HG02973 (cell line): ENCODE measurements around the gene DOHH.
"Not testable (repeated sequence)": the region's sequence is repeated elsewhere in the genome, so short reads cannot be mapped to it uniquely, and the experiment has no call there.

ENCODE experiments used
- ATAC-seq: cut with Tn5 transposase; IDR thresholded peaks from one replicate; pipeline ENCODE4 v1.9.1; 2021; ENCODE audit warnings: moderate library complexity; ENCODE audit not compliant: unreplicated experiment

The DOHH gene

GRCh38 chr19:3534375-3535234, 34.1 kb upstream of the DOHH start:
- ATAC-seq = no peak

GRCh38 chr19:3533563-3534216, 33.2 kb upstream of the DOHH start:
- no peak for ATAC-seq

GRCh38 chr19:3533033-3533432, 32.6 kb upstream of the DOHH start:
- ATAC-seq = no peak

DNA sequence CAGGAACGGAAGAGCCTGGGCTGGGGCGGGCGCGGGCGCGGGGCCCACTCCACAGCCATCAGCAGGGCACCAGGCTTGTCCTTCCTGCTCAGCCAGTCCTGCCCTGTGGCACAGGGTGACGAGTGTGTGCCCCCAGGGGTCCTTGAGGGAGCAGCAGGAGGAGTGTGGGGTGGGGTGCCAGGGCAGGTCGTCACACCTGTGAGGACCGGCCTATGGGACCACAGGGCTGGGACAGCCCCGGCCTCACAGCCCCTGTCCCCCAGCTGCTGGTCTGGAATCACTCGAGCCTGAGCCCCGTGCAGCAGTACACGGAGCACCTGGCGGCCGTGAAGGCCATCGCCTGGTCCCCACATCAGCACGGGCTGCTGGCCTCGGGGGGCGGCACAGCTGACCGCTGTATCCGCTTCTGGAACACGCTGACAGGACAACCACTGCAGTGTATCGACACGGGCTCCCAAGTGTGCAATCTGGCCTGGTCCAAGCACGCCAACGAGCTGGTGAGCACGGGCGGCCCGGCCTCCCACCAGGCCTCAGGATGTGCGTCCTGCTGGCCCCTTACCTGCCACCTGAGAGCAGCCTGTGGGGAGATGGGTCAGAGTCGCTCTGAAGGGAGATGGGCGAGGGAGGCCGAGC, 31.8 kb upstream of the DOHH start:
- ATAC-seq = no peak

DNA sequence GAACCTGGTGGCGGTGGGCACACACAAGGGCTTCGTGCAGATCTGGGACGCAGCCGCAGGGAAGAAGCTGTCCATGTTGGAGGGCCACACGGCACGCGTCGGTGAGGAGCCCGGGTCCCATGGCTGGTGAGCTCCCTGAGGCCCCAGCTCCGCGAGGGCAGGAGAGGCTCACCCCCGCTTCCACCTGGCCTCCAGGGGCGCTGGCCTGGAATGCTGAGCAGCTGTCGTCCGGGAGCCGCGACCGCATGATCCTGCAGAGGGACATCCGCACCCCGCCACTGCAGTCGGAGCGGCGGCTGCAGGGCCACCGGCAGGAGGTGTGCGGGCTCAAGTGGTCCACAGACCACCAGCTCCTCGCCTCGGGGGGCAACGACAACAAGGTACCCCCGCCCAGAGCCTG, 31.2 kb upstream of the DOHH start:
- ATAC-seq = no peak

- ATAC-seq = no peak
Observed at GRCh38 chr19:3530389-3530788, 29.9 kb upstream of the DOHH start.

DNA sequence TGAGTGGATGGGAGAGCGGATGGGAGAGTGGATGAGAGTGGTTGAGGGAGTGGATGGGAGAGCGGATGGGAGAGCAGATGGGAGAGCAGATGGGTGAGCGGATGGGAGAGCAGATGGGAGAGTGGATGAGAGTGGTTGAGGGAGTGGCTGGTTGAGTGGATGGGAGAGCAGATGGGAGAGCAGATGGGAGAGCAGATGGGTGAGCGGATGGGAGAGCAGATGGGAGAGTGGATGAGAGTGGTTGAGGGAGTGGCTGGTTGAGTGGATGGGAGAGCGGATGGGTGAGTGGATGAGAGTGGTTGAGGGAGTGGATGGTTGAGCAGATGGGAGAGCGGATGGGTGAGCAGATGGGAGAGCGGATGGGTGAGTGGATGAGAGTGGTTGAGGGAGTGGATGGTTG, 28.8 kb upstream of the DOHH start:
- ATAC-seq = not testable (repeated sequence)

- ATAC-seq = no peak
Observed at GRCh38 chr19:3528539-3529211, 28.2 kb upstream of the DOHH start.

DNA sequence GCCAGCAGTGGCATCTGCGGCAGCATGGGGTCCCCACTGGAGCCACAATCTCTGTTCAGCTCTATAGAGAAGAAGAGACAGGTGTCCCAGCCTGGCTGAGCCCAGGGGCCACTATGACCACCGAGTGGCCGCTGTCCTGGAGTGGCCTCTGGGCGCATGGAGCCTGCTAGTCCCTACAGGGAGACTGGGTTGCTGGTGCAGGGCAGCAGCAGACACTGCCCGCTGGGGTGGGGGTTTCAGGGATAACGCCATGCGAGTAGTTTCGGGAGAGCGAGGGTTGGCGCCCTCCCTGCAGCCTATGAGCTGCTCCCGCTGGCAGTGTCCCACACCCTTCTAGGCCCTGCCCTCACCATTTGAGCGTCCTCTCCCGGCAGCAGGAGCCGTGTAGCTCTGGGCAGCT, 27.6 kb upstream of the DOHH start:
- ATAC-seq = no peak

DNA sequence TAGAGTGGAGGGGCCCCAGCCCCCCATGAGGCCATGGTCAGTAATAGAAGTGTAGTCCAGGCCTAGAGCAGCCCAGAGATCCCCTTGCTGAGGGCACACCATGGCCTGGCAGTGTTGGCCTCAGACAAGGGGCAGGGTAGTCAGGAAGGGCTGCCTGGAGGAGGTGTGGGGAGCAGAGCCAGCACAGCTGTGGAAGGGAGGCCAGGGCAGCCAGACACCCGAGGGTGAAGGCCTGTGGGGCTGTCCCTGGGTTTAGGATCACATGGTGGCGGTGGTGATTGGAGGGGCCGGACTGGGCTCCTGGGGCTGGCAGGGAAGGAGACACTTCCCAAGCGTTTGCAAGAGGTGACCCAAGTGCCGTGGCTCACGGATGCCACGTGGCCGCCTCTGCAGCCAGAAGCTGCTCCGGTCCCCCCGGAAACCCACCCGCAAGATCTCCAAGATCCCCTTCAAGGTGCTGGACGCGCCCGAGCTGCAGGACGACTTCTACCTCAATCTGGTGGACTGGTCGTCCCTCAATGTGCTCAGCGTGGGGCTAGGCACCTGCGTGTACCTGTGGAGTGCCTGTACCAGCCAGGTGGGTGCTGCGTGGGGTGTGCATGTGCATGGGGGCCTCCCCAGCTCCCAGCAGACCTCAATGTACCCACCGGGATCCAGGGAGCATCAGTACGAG, 26.9 kb upstream of the DOHH start:
- ATAC-seq = no peak

DNA sequence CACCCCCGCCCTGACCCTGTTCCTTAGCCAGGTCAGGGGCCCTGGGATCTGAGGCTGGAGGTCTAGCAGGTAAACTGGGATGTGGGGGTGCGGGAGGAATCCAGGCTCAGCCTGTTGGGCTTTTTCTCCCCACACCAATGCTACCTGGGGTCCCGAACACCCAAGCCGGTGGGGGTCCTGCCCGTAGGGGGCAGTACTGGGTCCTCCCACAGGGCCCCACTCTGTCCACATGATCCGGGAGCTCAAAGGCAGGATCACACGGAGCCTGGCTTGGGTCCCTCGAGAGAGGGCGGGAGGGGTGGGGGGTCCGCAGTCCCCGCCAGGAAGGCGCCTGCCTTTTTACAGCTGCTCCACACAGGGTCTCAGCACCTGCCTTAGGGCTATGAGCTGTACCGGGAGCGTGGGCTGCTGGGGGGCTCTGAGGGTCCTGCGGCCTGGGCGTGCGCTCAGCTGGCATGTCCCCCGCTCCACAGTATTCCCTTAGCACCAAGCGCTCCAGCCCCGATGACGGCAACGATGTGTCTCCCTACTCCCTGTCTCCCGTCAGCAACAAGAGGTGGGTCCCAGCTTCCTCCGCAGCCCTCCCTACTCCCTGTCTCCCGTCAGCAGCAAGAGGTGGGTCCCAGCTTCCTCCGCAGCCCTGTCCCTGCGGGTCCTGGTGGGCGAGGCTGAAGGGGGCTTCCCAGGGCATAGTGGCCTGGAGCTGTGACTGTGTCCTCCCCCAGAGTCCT, 26.2 kb upstream of the DOHH start:
- no peak for ATAC-seq

- ATAC-seq = no peak
Observed at GRCh38 chr19:3524904-3525451, 24.5 kb upstream of the DOHH start.

- no peak for ATAC-seq
Observed at GRCh38 chr19:3524078-3524842, 23.8 kb upstream of the DOHH start.

GRCh38 chr19:3523361-3524077, 23.0 kb upstream of the DOHH start:
- no peak for ATAC-seq

- ATAC-seq = no peak
Observed at GRCh38 chr19:3522421-3523360, 22.2 kb upstream of the DOHH start.

- no peak for ATAC-seq
Observed at GRCh38 chr19:3521104-3521445, 20.6 kb upstream of the DOHH start.
